HCT116 (cell line): ENCODE results near the gene MTUS2. TPM values are rescaled to one million over a fixed set of nuclear protein-coding genes. Genes with fewer than 3 reads are reported as not detected.

Source experiments
- ATAC-seq: fragments of 200-7000 bp; cut with Tn5 transposase; 2 replicates; pipeline ENCODE4 v1.9.1; 2020; ENCODE audit warnings: mild to moderate bottlenecking, moderate library complexity
- BruUV-seq: library from RNA; stranded (reverse); fragments of 400-500 nt; replicated peaks from 2 replicates; lab custom pipeline; 2021; lab: Mats Ljungman, UMichigan
- CTCF ChIA-PET: fragments of 300-600 bp; sonication (Branson Sonifier 250); formaldehyde crosslinking; loops from one replicate; lab custom pipeline; 2021; ENCODE audit warnings: antibody characterized with exemption; lab: Charles Lee
- POLR2A ChIA-PET: fragments of 300-600, 350-600 bp; sonication (Branson Sonifier 250); formaldehyde crosslinking; loops from one replicate; lab custom pipeline; 2021; ENCODE audit warnings: antibody characterized with exemption; lab: Charles Lee
- RAD21 ChIA-PET, 2 experiments: fragments of 300-600 bp; sonication (Branson Sonifier 250); formaldehyde crosslinking; loops; one replicate each; lab custom pipeline; 2023; ENCODE audit warnings: low total read pairs in 2 of 2; ENCODE audit not compliant: uncharacterized antibody in 2 of 2, unreplicated experiment in 2 of 2, low non-redundant PET in 1 of 2; lab: Charles Lee
- DNase-seq: peaks from one replicate; pipeline ENCODE4 v3.0.0-alpha.2; 2010; ENCODE audit warnings: low read depth, low spot score
- H2AFZ ChIP-seq: fragments of 200-600 bp; shearing (Covaris generic), sonication (generic); 2 replicates; pipeline ENCODE4 v1.6.1; 2017; ENCODE audit warnings: low read depth, mixed run types, mixed read lengths, antibody characterized with exemption, low read length; ENCODE audit not compliant: poor library complexity, severe bottlenecking
- H3K27ac ChIP-seq: 2 replicates; pipeline ENCODE4 v1.5.1; 2012; ENCODE audit warnings: low read depth, low read length
- H3K27me3 ChIP-seq: fragments of 200-600 bp; sonication (generic); 2 replicates; pipeline ENCODE4 v1.6.1; 2016; ENCODE audit warnings: mixed run types, low read length, mixed read lengths; ENCODE audit not compliant: insufficient read depth
- H3K36me3 ChIP-seq, 2 experiments: fragments of 200-500 bp in 1 of 2; fragments of 200-600 bp in 1 of 2; sonication (Bioruptor generic) in 1 of 2; sonication (generic) in 1 of 2; 2 replicates each; pipeline versions ENCODE4 v1.5.1 to v1.6.1; 2014 to 2016; ENCODE audit warnings: low read length in 2 of 2, inconsistent platforms in 1 of 2, mixed read lengths in 1 of 2, mixed run types in 1 of 2; ENCODE audit not compliant: insufficient read depth in 2 of 2, control insufficient read depth in 1 of 2
- H3K4me1 ChIP-seq, 2 experiments: fragments of 200-600 bp in 1 of 2; sonication (generic) in 1 of 2; 2 replicates each; pipeline versions ENCODE4 v1.5.1 to v1.6.1; 2012 to 2017; ENCODE audit warnings: low read length in 2 of 2, inconsistent platforms in 1 of 2, mild to moderate bottlenecking in 1 of 2, mixed read lengths in 1 of 2, mixed run types in 1 of 2, moderate library complexity in 1 of 2; ENCODE audit not compliant: insufficient read depth in 2 of 2, control insufficient read depth in 1 of 2
- H3K4me2 ChIP-seq: fragments of 200-600 bp; sonication (generic); 2 replicates; pipeline ENCODE4 v1.6.1; 2017; ENCODE audit warnings: mixed run types, low read length, mixed read lengths
- H3K4me3 ChIP-seq, 2 experiments: fragments of 200-600 bp in 1 of 2; sonication (generic) in 1 of 2; replicated peaks in 1 of 2; 2 replicates each; pipeline ENCODE4 v1.5.1; 2011 to 2016; ENCODE audit warnings: low read length in 2 of 2, control low read depth in 1 of 2, low read depth in 1 of 2, mild to moderate bottlenecking in 1 of 2, mixed read lengths in 1 of 2, mixed run types in 1 of 2
- H3K79me2 ChIP-seq: fragments of 200-600 bp; sonication (generic); 2 replicates; pipeline ENCODE4 v1.6.1; 2017; ENCODE audit warnings: mild to moderate bottlenecking, mixed run types, low read length, moderate library complexity, mixed read lengths; ENCODE audit not compliant: insufficient read depth
- H3K9ac ChIP-seq: fragments of 200-600 bp; sonication (generic); 2 replicates; pipeline ENCODE4 v1.6.1; 2016; ENCODE audit warnings: low read length, mixed read lengths
- H3K9me2 ChIP-seq: fragments of 200-600 bp; sonication (generic), shearing (Covaris generic); 2 replicates; pipeline ENCODE4 v1.6.1; 2017; ENCODE audit warnings: mixed run types, mild to moderate bottlenecking, moderate library complexity; ENCODE audit not compliant: insufficient read depth
- H3K9me3 ChIP-seq, 2 experiments: fragments of 200-500 bp in 1 of 2; fragments of 200-600 bp in 1 of 2; sonication (Bioruptor generic) in 1 of 2; sonication (generic) in 1 of 2; 2 replicates each; pipeline ENCODE4 v1.6.1; 2014 to 2017; ENCODE audit warnings: low read length in 2 of 2, mixed read lengths in 2 of 2, inconsistent platforms in 1 of 2, low read depth in 1 of 2, mild to moderate bottlenecking in 1 of 2, mixed run types in 1 of 2, moderate library complexity in 1 of 2; ENCODE audit not compliant: control insufficient read depth in 1 of 2, insufficient read depth in 1 of 2
- H4K20me1 ChIP-seq: fragments of 200-600 bp; sonication (generic), shearing (Covaris generic); 2 replicates; pipeline ENCODE4 v1.6.1; 2017; ENCODE audit warnings: mixed run types, mild to moderate bottlenecking, moderate library complexity; ENCODE audit not compliant: insufficient read depth
- JUND ChIP-seq: IDR thresholded peaks from 2 replicates; pipeline ENCODE4 v1.6.1; 2012
- POLR2AphosphoS5 ChIP-seq: IDR thresholded peaks from 2 replicates; pipeline ENCODE4 v1.6.1; 2011; ENCODE audit warnings: mild to moderate bottlenecking, low read depth, low read length, moderate library complexity
- REST ChIP-seq: IDR thresholded peaks from 2 replicates; pipeline ENCODE4 v1.6.1; 2012; ENCODE audit warnings: low read depth
- TCF7L2 ChIP-seq: IDR thresholded peaks from 2 replicates; pipeline ENCODE4 v1.7.0; 2011; ENCODE audit warnings: borderline replicate concordance, inconsistent platforms; ENCODE audit not compliant: insufficient read depth, insufficient read length; ENCODE audit errors: extremely low read depth
- ZFX ChIP-seq: fragments of 450-650 bp; IDR thresholded peaks from 2 replicates; pipeline ENCODE4 v1.6.1; 2017
- ZNF274 ChIP-seq: fragments of 200-500 bp; sonication (Bioruptor generic); IDR thresholded peaks from 2 replicates; pipeline ENCODE4 v1.6.1; 2014; ENCODE audit warnings: mild to moderate bottlenecking, low read depth, low read length, inconsistent platforms
- intact Hi-C: fragments of 100-400 bp; cut with micrococcal nuclease; formaldehyde crosslinking; loops from 2 replicates; pipeline ENCODE4 v1.10.0; 2022
- total RNA-seq: library from RNA; stranded (reverse); gene quantifications from one replicate; pipeline ENCODE4 v1.2.1, GENCODE V29; 2021; ENCODE audit not compliant: unreplicated experiment

MTUS2 gene
- total RNA-seq, 1 experiment from 2014 or later = 0.02 TPM

DNA sequence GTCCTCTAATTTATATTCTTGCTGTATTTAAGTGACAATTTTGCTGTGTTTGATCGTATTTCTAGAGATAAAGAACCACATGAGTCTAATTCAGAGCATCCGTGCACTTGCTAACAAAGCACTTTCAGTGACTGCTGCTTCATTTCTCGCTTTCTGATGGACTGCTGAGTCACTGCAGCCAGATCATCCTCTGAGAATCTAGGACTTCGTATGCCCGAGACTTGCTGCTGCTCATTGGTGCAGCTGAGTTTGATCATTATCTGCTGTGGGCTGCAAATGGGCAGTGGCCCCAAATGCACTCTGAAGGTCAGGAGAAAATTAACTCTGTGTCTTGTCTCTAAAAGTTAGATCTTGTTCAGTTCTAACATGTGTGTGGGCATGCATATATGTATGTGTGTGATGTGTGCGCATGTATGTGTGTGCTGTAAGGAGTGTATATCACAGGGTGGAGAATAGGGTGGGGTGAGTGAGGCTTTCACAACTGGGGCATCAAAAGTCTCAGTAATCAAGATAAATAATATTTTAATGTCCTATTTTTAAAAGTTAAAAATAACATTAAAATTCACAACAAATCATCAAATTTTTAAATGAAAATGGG lies 342.6 kb downstream of the MTUS2 start:
- no peaks in the 10 kb centered on the region for H3K9me3 ChIP-seq
- H3K36me3 ChIP-seq = no peaks in the 10 kb centered on the region
- BruUV-seq = no TSS peak
- no peak overlapping the region for H3K9ac ChIP-seq
- H3K79me2 ChIP-seq = no peaks in the 10 kb centered on the region
- RAD21 ChIA-PET = no interaction called here
- H4K20me1 ChIP-seq = no peaks in the 10 kb centered on the region
- no peak overlapping the region for H3K27ac ChIP-seq
- H3K9me2 ChIP-seq = no peaks in the 10 kb centered on the region
- TF ChIP-seq TCF7L2 = no peak
- TF ChIP-seq REST = no peak
- no peak for TF ChIP-seq ZFX
- TF ChIP-seq JUND = no peak
- TF ChIP-seq ZNF274 = no peak
- no peak for TF ChIP-seq POLR2AphosphoS5
- CTCF ChIA-PET = no interaction called here
- DNase-seq = no peak
- intact Hi-C loops = no loop called here
- no peak overlapping the region for H3K4me3 ChIP-seq
- no peak for ATAC-seq
- no peak overlapping the region for H2AFZ ChIP-seq
- H3K4me2 ChIP-seq = no peak overlapping the region
- POLR2A ChIA-PET = no interaction called here
- peaks cover 16% of the 10 kb centered on the region; the same call in 1 of the 2 replicates for H3K27me3 ChIP-seq
- no peaks in the 10 kb centered on the region for H3K4me1 ChIP-seq
